SK-N-SH (cell line): ENCODE data around the gene TMEM231. TPM values are rescaled to one million over a fixed set of nuclear protein-coding genes. Genes with fewer than 3 reads are reported as not detected.
A peak's percentile ranks its signal among the peaks of the same experiment; 100 is the strongest.

Experiments
- CTCF ChIA-PET: fragments of 300-600, 350-600 bp; formaldehyde crosslinking; extraction: SDS; loops from one replicate; lab custom pipeline; 2021; lab: Yijun Ruan, JAX
- POLR2A ChIA-PET: fragments of 350-600 bp; sonication (Branson Sonifier 250); formaldehyde crosslinking; extraction: SDS; loops from one replicate; lab custom pipeline; 2020; ENCODE audit warnings: antibody characterized with exemption, inconsistent platforms; lab: Yijun Ruan, JAX
- DNase-seq: peaks from one replicate; pipeline ENCODE4 v3.0.0; 2012
- H2AFZ ChIP-seq: fragments of 200-600 bp; sonication (generic); 2 replicates; pipeline ENCODE4 v1.8.1; 2016; ENCODE audit warnings: antibody characterized with exemption, mild to moderate bottlenecking, low read depth
- H3F3A ChIP-seq: fragments of 200-600 bp; sonication (generic); replicated peaks from 2 replicates; pipeline ENCODE3; 2016; ENCODE audit warnings: antibody characterized with exemption, mild to moderate bottlenecking; ENCODE audit not compliant: insufficient read depth
- H3K27ac ChIP-seq, 2 experiments: fragments of 200-500 bp in 1 of 2; fragments of 200-600 bp in 1 of 2; sonication (Bioruptor generic) in 1 of 2; sonication (generic), shearing (Covaris generic) in 1 of 2; 2 replicates each; pipeline versions ENCODE4 v1.5.1 to v1.6.1; 2014 to 2016; ENCODE audit warnings: low read depth in 2 of 2, inconsistent platforms in 1 of 2, low read length in 1 of 2, mild to moderate bottlenecking in 1 of 2, mixed read lengths in 1 of 2
- H3K27me3 ChIP-seq: fragments of 200-600 bp; sonication (generic), shearing (Covaris generic); 2 replicates; pipeline ENCODE4 v1.6.1; 2016; ENCODE audit warnings: mixed run types; ENCODE audit not compliant: insufficient read depth
- H3K36me3 ChIP-seq, 2 experiments: fragments of 200-500 bp in 1 of 2; fragments of 200-600 bp in 1 of 2; sonication (Bioruptor generic) in 1 of 2; sonication (generic) in 1 of 2; replicated peaks in 1 of 2; 2 replicates each; pipeline versions ENCODE3 to v1.5.1; 2014 to 2016; ENCODE audit warnings: low read length in 1 of 2, mild to moderate bottlenecking in 1 of 2; ENCODE audit not compliant: insufficient read depth in 2 of 2, control insufficient read depth in 1 of 2
- H3K4me1 ChIP-seq, 2 experiments: fragments of 200-500 bp in 1 of 2; fragments of 200-600 bp in 1 of 2; sonication (Bioruptor generic) in 1 of 2; sonication (generic), shearing (Covaris generic) in 1 of 2; 2 replicates each; pipeline versions ENCODE4 v1.5.1 to v1.6.1; 2014 to 2016; ENCODE audit warnings: low read depth in 1 of 2, low read length in 1 of 2, mixed run types in 1 of 2; ENCODE audit not compliant: insufficient read depth in 2 of 2, control insufficient read depth in 1 of 2
- H3K4me2 ChIP-seq: fragments of 200-600 bp; sonication (generic), shearing (Covaris generic); 2 replicates; pipeline ENCODE4 v1.6.1; 2017; ENCODE audit warnings: mixed run types
- H3K4me3 ChIP-seq, 2 experiments: fragments of 200-500 bp in 1 of 2; fragments of 200-600 bp in 1 of 2; sonication (Bioruptor generic) in 1 of 2; sonication (generic), shearing (Covaris generic) in 1 of 2; 2 replicates each; pipeline versions ENCODE4 v1.5.1 to v1.8.1; 2014 to 2016; ENCODE audit warnings: low read depth in 2 of 2, inconsistent platforms in 1 of 2, low read length in 1 of 2, mild to moderate bottlenecking in 1 of 2, mixed read lengths in 1 of 2, moderate library complexity in 1 of 2
- H3K79me2 ChIP-seq: fragments of 200-600 bp; sonication (generic); 2 replicates; pipeline ENCODE4 v1.8.1; 2017; ENCODE audit warnings: mild to moderate bottlenecking; ENCODE audit not compliant: insufficient read depth
- H3K9ac ChIP-seq: fragments of 200-600 bp; sonication (generic); 2 replicates; pipeline ENCODE4 v1.6.1; 2017; ENCODE audit warnings: mixed run types
- H3K9me2 ChIP-seq: fragments of 200-600 bp; sonication (generic); 2 replicates; pipeline ENCODE4 v1.6.1; 2017; ENCODE audit warnings: mixed run types
- H3K9me3 ChIP-seq: fragments of 200-600 bp; sonication (generic); 2 replicates; pipeline ENCODE4 v1.6.1; 2017; ENCODE audit warnings: mixed run types, mild to moderate bottlenecking, moderate library complexity
- H4K20me1 ChIP-seq: fragments of 200-600 bp; sonication (generic); 2 replicates; pipeline ENCODE4 v1.6.1; 2017; ENCODE audit warnings: mild to moderate bottlenecking, mixed run types; ENCODE audit not compliant: insufficient read depth
- GABPA ChIP-seq: IDR thresholded peaks from 2 replicates; pipeline ENCODE4 v1.4.0; 2012; ENCODE audit warnings: low read depth, mild to moderate bottlenecking
- GATA2 ChIP-seq: sonication (generic); formaldehyde crosslinking; IDR thresholded peaks from 2 replicates; pipeline ENCODE4 v1.5.0; 2020; ENCODE audit warnings: mild to moderate bottlenecking, missing genetic modification reagents
- JUND ChIP-seq: IDR thresholded peaks from 2 replicates; pipeline ENCODE4 v1.4.0; 2012
- MEF2A ChIP-seq: IDR thresholded peaks from 2 replicates; pipeline ENCODE4 v1.4.0; 2012; ENCODE audit warnings: low read depth, borderline replicate concordance
- MXI1 ChIP-seq: IDR thresholded peaks from 2 replicates; pipeline ENCODE4 v1.6.1; 2012; ENCODE audit warnings: mild to moderate bottlenecking, low read depth, low read length, improper control_type of control experiment
- POLR2AphosphoS5 ChIP-seq: IDR thresholded peaks from 2 replicates; pipeline ENCODE4 v1.6.1; 2012; ENCODE audit warnings: low read depth, low read length
- RCOR1 ChIP-seq: fragments of 150-350 bp; IDR thresholded peaks from 2 replicates; pipeline ENCODE4 v1.6.1; 2017; ENCODE audit warnings: antibody characterized with exemption, low read length
- RFX5 ChIP-seq: IDR thresholded peaks from 2 replicates; pipeline ENCODE4 v1.6.1; 2012; ENCODE audit warnings: mild to moderate bottlenecking, improper control_type of control experiment, low read length
- TCF12 ChIP-seq: IDR thresholded peaks from 2 replicates; pipeline ENCODE4 v1.4.0; 2012
- TEAD4 ChIP-seq: IDR thresholded peaks from 2 replicates; pipeline ENCODE4 v1.4.0; 2012; ENCODE audit warnings: mild to moderate bottlenecking, borderline replicate concordance; ENCODE audit not compliant: insufficient read depth
- USF2 ChIP-seq: fragments of 150-350 bp; IDR thresholded peaks from 2 replicates; pipeline ENCODE4 v1.6.1; 2017; ENCODE audit warnings: antibody characterized with exemption, low read length, low read depth, borderline replicate concordance
- YY1 ChIP-seq: IDR thresholded peaks from 2 replicates; pipeline ENCODE4 v1.4.0; 2012; ENCODE audit warnings: low read depth, mild to moderate bottlenecking
- ZBTB33 ChIP-seq: IDR thresholded peaks from 2 replicates; pipeline ENCODE4 v1.4.0; 2012; ENCODE audit warnings: low read depth, borderline replicate concordance
- WGBS: methylation state at CpG from one replicate; pipeline ENCODE4 v1.1.6; 2017; ENCODE audit warnings: low lambda C conversion rate; 5-methylcytosine and 5-hydroxymethylcytosine counted together
- polyA plus RNA-seq, 3 experiments: library from polyadenylated mRNA; depleted of rRNA; stranded (reverse); fragments of >200 nt; gene quantifications; 2 replicates each; pipeline ENCODE4 v1.2.3, GENCODE V29; 2012
- TF ChIP-seq, protein P1 (sequence below): fragments of 200-600 bp; sonication (generic); IDR thresholded peaks from 2 replicates; pipeline ENCODE4 v1.6.1; 2017; ENCODE audit warnings: antibody characterized with exemption, mild to moderate bottlenecking, moderate library complexity
- TF ChIP-seq, protein P2 (sequence below): IDR thresholded peaks from 2 replicates; pipeline ENCODE4 v1.4.0; 2012; ENCODE audit warnings: low read depth

Gene TMEM231
- polyA plus RNA-seq, 1 of the 3 experiments (the other 2 are of a cell fraction): 18.1 TPM

GRCh38 chr16:75555707-75556430 is at the start of gene TMEM231 (continued):
- TF ChIP-seq, protein P1, sequence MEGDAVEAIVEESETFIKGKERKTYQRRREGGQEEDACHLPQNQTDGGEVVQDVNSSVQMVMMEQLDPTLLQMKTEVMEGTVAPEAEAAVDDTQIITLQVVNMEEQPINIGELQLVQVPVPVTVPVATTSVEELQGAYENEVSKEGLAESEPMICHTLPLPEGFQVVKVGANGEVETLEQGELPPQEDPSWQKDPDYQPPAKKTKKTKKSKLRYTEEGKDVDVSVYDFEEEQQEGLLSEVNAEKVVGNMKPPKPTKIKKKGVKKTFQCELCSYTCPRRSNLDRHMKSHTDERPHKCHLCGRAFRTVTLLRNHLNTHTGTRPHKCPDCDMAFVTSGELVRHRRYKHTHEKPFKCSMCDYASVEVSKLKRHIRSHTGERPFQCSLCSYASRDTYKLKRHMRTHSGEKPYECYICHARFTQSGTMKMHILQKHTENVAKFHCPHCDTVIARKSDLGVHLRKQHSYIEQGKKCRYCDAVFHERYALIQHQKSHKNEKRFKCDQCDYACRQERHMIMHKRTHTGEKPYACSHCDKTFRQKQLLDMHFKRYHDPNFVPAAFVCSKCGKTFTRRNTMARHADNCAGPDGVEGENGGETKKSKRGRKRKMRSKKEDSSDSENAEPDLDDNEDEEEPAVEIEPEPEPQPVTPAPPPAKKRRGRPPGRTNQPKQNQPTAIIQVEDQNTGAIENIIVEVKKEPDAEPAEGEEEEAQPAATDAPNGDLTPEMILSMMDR: 0 out of 2 replicates have a peak, but pooled peaks have one; percentile 7
- TF ChIP-seq MXI1: peak; percentile 96
- no peak for TF ChIP-seq MEF2A
- TF ChIP-seq, protein P2, sequence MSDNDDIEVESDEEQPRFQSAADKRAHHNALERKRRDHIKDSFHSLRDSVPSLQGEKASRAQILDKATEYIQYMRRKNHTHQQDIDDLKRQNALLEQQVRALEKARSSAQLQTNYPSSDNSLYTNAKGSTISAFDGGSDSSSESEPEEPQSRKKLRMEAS: no peak
- TF ChIP-seq ZBTB33: no peak
- TF ChIP-seq TEAD4: no peak

- H3K36me3 ChIP-seq: peaks cover 56 to 74% of the 10 kb centered on the region in 2 experiments
- CTCF ChIA-PET: interaction anchor here (1.1 to 2.3 kb wide), 2 partner anchors 9 to 19 kb away, joined by 3 to 6 read pairs; no protein-coding TSS in a partner anchor
- POLR2A ChIA-PET: no interaction called here
These were observed 47.2 kb upstream of the TMEM231 start for GRCh38 chr16:75603241-75603640.

DNA sequence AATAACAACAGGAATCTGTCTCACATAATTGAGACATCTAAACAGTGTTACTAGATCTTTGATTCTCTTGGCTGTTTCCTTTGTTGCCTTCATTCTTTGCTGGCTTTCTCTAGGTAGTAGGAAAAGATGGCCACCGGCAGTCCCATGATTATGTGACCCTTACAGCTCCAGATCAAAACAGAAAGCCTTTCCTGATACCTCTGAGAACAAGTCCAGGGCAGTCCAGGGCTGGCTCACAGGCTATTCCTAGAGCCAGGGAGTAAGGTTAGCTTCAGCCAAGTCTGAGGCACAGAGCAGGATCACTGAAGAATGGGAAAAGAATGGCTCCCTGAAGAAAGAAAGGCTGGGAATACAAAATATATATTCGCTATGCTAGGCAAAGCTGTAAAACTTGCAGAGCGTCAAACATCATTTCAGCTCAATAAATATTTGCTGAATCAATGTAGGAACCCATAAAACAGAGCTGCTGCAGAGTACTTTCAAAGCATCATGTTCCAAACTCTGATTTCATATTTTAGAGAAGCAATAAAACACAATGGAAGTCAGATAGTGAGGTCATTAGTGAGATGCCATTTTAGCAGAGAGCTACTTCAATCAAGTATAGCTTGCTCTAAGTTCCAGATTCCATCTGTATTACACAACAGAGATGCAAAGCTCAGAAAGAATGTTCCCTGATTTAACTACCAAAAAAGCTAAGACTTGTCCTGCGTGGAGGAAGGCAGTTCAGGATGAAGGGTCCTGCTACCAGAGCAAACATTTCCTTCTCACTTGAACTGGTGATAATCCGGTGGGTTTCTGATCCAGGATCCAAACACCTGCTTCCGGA is 43.6 kb upstream of the TMEM231 start:
- peaks cover 2% of the 10 kb centered on the region for H3F3A ChIP-seq
- peaks cover 50 to 63% of the 10 kb centered on the region in 2 experiments for H3K36me3 ChIP-seq
- no peak overlapping the region for H3K27ac ChIP-seq
- no peak for DNase-seq
- no peak overlapping the region for H3K9ac ChIP-seq
- no peaks in the 10 kb centered on the region for H3K9me2 ChIP-seq
- CTCF ChIA-PET: interaction anchor here (1.2 kb wide), 1 partner anchor 42 kb away, joined by 3 read pairs; no protein-coding TSS in a partner anchor
- 94% methylated on average over 6 of the region's 6 CpGs for WGBS
- POLR2A ChIA-PET: no interaction called here
- H3K4me2 ChIP-seq: no peak overlapping the region
- no peaks in the 10 kb centered on the region for H3K27me3 ChIP-seq
- no peaks in the 10 kb centered on the region for H3K9me3 ChIP-seq
- H3K4me3 ChIP-seq: no peak overlapping the region; a peak in 1 of 4 replicates
- H4K20me1 ChIP-seq: no peaks in the 10 kb centered on the region
- H2AFZ ChIP-seq: no peak overlapping the region
- no peaks in the 10 kb centered on the region for H3K79me2 ChIP-seq
- H3K4me1 ChIP-seq: peaks cover 3 to 4% of the 10 kb centered on the region in 2 experiments; a peak in 1 of 4 replicates
- TF ChIP-seq YY1 (no peak), RFX5 (no peak), GATA2 (CRISPR knock-in tag) (no peak), USF2 (no peak), POLR2AphosphoS5 (no peak), TCF12 (no peak), GABPA (no peak), ZBTB33 (no peak), JUND (no peak), RCOR1 (no peak)
- TF ChIP-seq, protein P2: no peak

More at GRCh38 chr16:75603241-75603640, 47.2 kb upstream of the TMEM231 start:
- DNase-seq: no peak
- peaks cover 2% of the 10 kb centered on the region for H3F3A ChIP-seq
- H3K4me2 ChIP-seq: no peak overlapping the region
- no peaks in the 10 kb centered on the region for H3K27me3 ChIP-seq
- no peak overlapping the region for H2AFZ ChIP-seq
- WGBS: 76% methylated on average over 4 of the region's 4 CpGs
- H3K79me2 ChIP-seq: no peaks in the 10 kb centered on the region
- no peak overlapping the region for H3K9ac ChIP-seq
- H3K4me1 ChIP-seq: no peaks in the 10 kb centered on the region
- TF ChIP-seq TEAD4: no peak
- no peak overlapping the region for H3K27ac ChIP-seq
- no peaks in the 10 kb centered on the region for H4K20me1 ChIP-seq
- no peaks in the 10 kb centered on the region for H3K9me2 ChIP-seq
- H3K4me3 ChIP-seq: no peak overlapping the region
- no peaks in the 10 kb centered on the region for H3K9me3 ChIP-seq
